Prostate gland (tissue), 2 donors: Measurements from ENCODE around the gene CD24. TPM values are rescaled to one million over a fixed set of nuclear protein-coding genes. Genes with fewer than 3 reads are reported as not detected.
A peak's percentile ranks its signal among the peaks of the same experiment; 100 is the strongest.
"Not testable (repeated sequence)": the region's sequence is repeated elsewhere in the genome, so short reads cannot be mapped to it uniquely, and the experiment has no call there.

Experiments
- DNase-seq: peaks from one replicate; pipeline ENCODE4 v3.0.0-alpha.2; 2019; ENCODE audit warnings: low spot score
- H3K27ac ChIP-seq, 2 donors: fragments of 200-600 bp; sonication (generic); 2 replicates each; pipeline ENCODE4 v1.5.1; 2017 to 2019
- H3K27me3 ChIP-seq: fragments of 200-600 bp; sonication (generic); replicated peaks from 2 replicates; pipeline ENCODE4 v1.5.1; 2019; ENCODE audit not compliant: insufficient read depth
- H3K36me3 ChIP-seq, 2 donors: fragments of 200-600 bp; sonication (generic); 1 replicate in 1 of 2; 2 replicates in 1 of 2; pipeline versions ENCODE4 v1.5.1 to v1.8.1; 2017 to 2019
- H3K4me1 ChIP-seq: fragments of 200-600 bp; sonication (generic); replicated peaks from 2 replicates; pipeline ENCODE4 v1.5.1; 2019
- H3K4me3 ChIP-seq, 2 donors: fragments of 200-600 bp; sonication (generic); 2 replicates each; pipeline ENCODE4 v1.5.1; 2017 to 2019
- H3K9me3 ChIP-seq: fragments of 200-600 bp; sonication (generic); 2 replicates; pipeline ENCODE4 v1.5.1; 2017
- CTCF ChIP-seq, 4 experiments: fragments of 200-600 bp in 2 of 4; fragments of 450-650 bp in 2 of 4; sonication (generic) in 2 of 4; IDR thresholded peaks; 1 replicate in 3 of 4; 2 replicates in 1 of 4; pipeline ENCODE4 v1.5.1; 2016 to 2019; ENCODE audit warnings: antibody characterized with exemption in 4 of 4, mild to moderate bottlenecking in 2 of 4, moderate library complexity in 2 of 4
- POLR2A ChIP-seq: fragments of 450-650 bp; IDR thresholded peaks from one replicate; pipeline ENCODE4 v1.6.1; 2016; ENCODE audit warnings: antibody characterized with exemption, mild to moderate bottlenecking
- POLR2AphosphoS5 ChIP-seq: sonication (generic); formaldehyde crosslinking; IDR thresholded peaks from one replicate; pipeline ENCODE4 v1.6.1; 2017; ENCODE audit warnings: antibody characterized with exemption
- WGBS: methylation state at CpG from one replicate; pipeline ENCODE4 v1.1.5; 2018; 5-methylcytosine and 5-hydroxymethylcytosine counted together
- intact Hi-C: fragments of 100-400 bp; cut with DNase I; formaldehyde crosslinking; loops from one replicate; pipeline ENCODE4 v1.14.2; 2022
- total RNA-seq, 2 donors: library from RNA; depleted of rRNA; stranded (reverse); fragments of >200 nt; gene quantifications; one replicate each; pipeline ENCODE4 v1.1.0, GENCODE V29; 2016

The CD24 gene
- total RNA-seq, 2 donors from 2014 or later, result 59.4 to 336 TPM

- H3K4me3 ChIP-seq, result peak overlapping the region; percentile 57 to 62
- H3K27ac ChIP-seq, result no peak overlapping the region
- intact Hi-C loops, result loop anchor here (10.0 kb wide), 2 partner anchors 368 to 638 kb away; no protein-coding TSS in a partner anchor
- no peaks in the 10 kb centered on the region for H3K9me3 ChIP-seq
- H3K4me1 ChIP-seq, result no peaks in the 10 kb centered on the region
- DNase-seq, result no peak
- WGBS, result 17% methylated on average over 10 of the region's 10 CpGs
- H3K36me3 ChIP-seq, result no peaks in the 10 kb centered on the region
- TF ChIP-seq CTCF (IDR thresholded peaks at IDR 0.05), result no peak
- no peaks in the 10 kb centered on the region for H3K27me3 ChIP-seq
Observed at GRCh38 chr6:106972500-106972899, 2.0 kb downstream of the CD24 start.

GRCh38 chr6:106970769-106971168, 3.8 kb downstream of the CD24 start:
- intact Hi-C loops, result loop anchor here (10.0 kb wide), 2 partner anchors 366 to 636 kb away; no protein-coding TSS in a partner anchor
- not testable (repeated sequence) for DNase-seq, H3K27me3 ChIP-seq, H3K4me1 ChIP-seq, H3K27ac ChIP-seq, H3K4me3 ChIP-seq, H3K36me3 ChIP-seq, H3K9me3 ChIP-seq
- WGBS, result 95% methylated on average over 6 of the region's 6 CpGs

- no peak for DNase-seq
- H3K27ac ChIP-seq, result no peak overlapping the region
- no peaks in the 10 kb centered on the region for H3K9me3 ChIP-seq
- H3K4me3 ChIP-seq, result no peak overlapping the region
- no peaks in the 10 kb centered on the region for H3K4me1 ChIP-seq
- TF ChIP-seq POLR2AphosphoS5, result no peak
- no peak for TF ChIP-seq POLR2A
- TF ChIP-seq CTCF (IDR thresholded peaks at IDR 0.05), result no peak
- whole genome bisulfite sequencing, result 87% methylated on average over 9 of the region's 9 CpGs
- no peaks in the 10 kb centered on the region for H3K36me3 ChIP-seq
- intact Hi-C loops, result no loop called here
- no peaks in the 10 kb centered on the region for H3K27me3 ChIP-seq
Observed at GRCh38 chr6:106967936-106968555, 6.5 kb downstream of the CD24 start.

- Histone ChIP-seq H3K9me3 (no peaks in the 10 kb centered on the region), H3K4me3 (no peak overlapping the region), H3K27ac (no peak overlapping the region), H3K27me3 (no peaks in the 10 kb centered on the region), H3K4me1 (no peaks in the 10 kb centered on the region), H3K36me3 (no peaks in the 10 kb centered on the region)
- DNase-seq, result no peak
- TF ChIP-seq POLR2A (no peak), CTCF (IDR thresholded peaks at IDR 0.05) (no peak), POLR2AphosphoS5 (no peak)
- 87% methylated on average over 9 of the region's 9 CpGs for WGBS
- intact Hi-C loops, result no loop called here
Observed at GRCh38 chr6:106966671-106967640, 7.6 kb downstream of the CD24 start.

GRCh38 chr6:106966229-106966628, 8.3 kb downstream of the CD24 start:
- TF ChIP-seq POLR2A (no peak), CTCF (IDR thresholded peaks at IDR 0.05) (peak in 1 of 4 experiments; percentile 12), POLR2AphosphoS5 (no peak)
- intact Hi-C loops, result no loop called here
- Histone ChIP-seq H3K36me3 (no peaks in the 10 kb centered on the region), H3K4me1 (no peaks in the 10 kb centered on the region), H3K4me3 (no peak overlapping the region), H3K27me3 (no peaks in the 10 kb centered on the region), H3K27ac (no peak overlapping the region), H3K9me3 (no peaks in the 10 kb centered on the region)
- no peak for DNase-seq
- 96% methylated on average over 1 of the region's 1 CpG for WGBS
